PFSK-1 (cell line): ENCODE data around the gene PRR14L.

ENCODE experiments used
- FOXP2 ChIP-seq: optimal IDR thresholded peaks from 2 replicates; pipeline ENCODE3; 2011; ENCODE audit warnings: borderline replicate concordance, control low read depth, inconsistent platforms; ENCODE audit not compliant: insufficient read depth; ENCODE audit errors: extremely low read length, extremely low read depth
- POLR2AphosphoS5 ChIP-seq: IDR thresholded peaks from 2 replicates; pipeline ENCODE4 v1.6.1; 2012; ENCODE audit warnings: low read depth, mild to moderate bottlenecking, control low read depth, low read length, moderate library complexity
- REST ChIP-seq, 2 experiments: IDR thresholded peaks; 2 replicates each; pipeline versions ENCODE4 v1.6.1 to v1.8.0; 2011 to 2012; ENCODE audit warnings: low read depth in 2 of 2, low read length in 2 of 2, control low read depth in 1 of 2, inconsistent platforms in 1 of 2, mild to moderate bottlenecking in 1 of 2, moderate library complexity in 1 of 2; ENCODE audit not compliant: insufficient read depth in 1 of 2
- SIN3A ChIP-seq: IDR thresholded peaks from 2 replicates; pipeline ENCODE4 v1.6.1; 2012; ENCODE audit warnings: mild to moderate bottlenecking, low read length, moderate library complexity, borderline replicate concordance; ENCODE audit not compliant: insufficient read depth
- TAF1 ChIP-seq: IDR thresholded peaks from 2 replicates; pipeline ENCODE4 v1.6.1; 2012; ENCODE audit warnings: low read length, control low read depth, borderline replicate concordance; ENCODE audit not compliant: insufficient read depth

Gene PRR14L

DNA sequence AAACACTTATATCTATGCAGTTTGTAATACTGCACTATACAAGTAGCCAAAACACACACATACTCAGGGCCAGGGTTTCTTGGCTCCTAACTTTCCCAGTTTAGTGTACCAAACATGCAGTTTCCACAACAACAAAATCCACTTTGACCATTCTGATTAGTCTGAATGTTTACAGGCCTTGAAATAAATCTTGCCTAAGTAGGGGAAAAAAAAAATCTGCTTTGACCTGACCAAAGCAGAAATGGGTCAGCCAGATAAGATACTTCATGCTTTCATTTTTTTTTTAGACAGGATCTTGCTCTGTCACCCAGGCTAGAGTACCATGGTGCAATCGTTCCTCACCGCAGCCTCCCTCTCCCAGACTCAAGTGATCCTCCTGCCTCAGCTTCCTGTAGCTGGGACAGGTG, 10.1 kb downstream of the PRR14L start:
- TF ChIP-seq TAF1 (no peak), POLR2AphosphoS5 (no peak), REST (IDR thresholded peaks at IDR 0.05; ENCODE audit: insufficient read depth in 1 of 2, low read depth in 2 of 2, low read length in 2 of 2) (no peak), SIN3A (no peak), FOXP2 (no peak)

DNA sequence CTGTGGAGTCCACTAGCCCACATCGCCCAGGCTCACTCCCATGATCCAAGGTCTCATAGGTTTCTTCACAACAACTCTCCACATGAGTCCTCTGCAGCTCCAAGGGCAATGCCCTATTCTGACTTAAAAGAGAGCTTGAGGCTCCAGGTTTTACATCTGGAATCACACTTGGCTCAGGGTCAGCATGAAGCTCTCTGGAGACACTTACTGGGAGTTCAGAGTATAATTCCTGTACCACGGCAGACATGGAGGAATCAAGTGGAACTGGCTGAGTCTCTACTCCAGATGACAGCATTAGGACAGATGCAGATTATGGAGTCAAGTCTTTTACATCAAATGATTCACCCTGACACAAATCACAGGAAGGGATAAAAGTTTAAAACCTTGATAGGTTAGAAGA, 11.4 kb downstream of the PRR14L start:
- no peak for TF ChIP-seq FOXP2
- no peak for TF ChIP-seq TAF1
- no peak for TF ChIP-seq REST (IDR thresholded peaks at IDR 0.05; ENCODE audit: insufficient read depth in 1 of 2, low read depth in 2 of 2, low read length in 2 of 2)
- TF ChIP-seq POLR2AphosphoS5: no peak
- TF ChIP-seq SIN3A: no peak

GRCh38 chr22:31737932-31738331, 12.0 kb downstream of the PRR14L start:
- TF ChIP-seq REST (IDR thresholded peaks at IDR 0.05; ENCODE audit: insufficient read depth in 1 of 2, low read depth in 2 of 2, low read length in 2 of 2) (no peak), TAF1 (no peak), POLR2AphosphoS5 (no peak), SIN3A (no peak), FOXP2 (no peak)

- TF ChIP-seq REST (IDR thresholded peaks at IDR 0.05; ENCODE audit: insufficient read depth in 1 of 2, low read depth in 2 of 2, low read length in 2 of 2): no peak
- TF ChIP-seq TAF1: no peak
- TF ChIP-seq POLR2AphosphoS5: no peak
- no peak for TF ChIP-seq FOXP2
- no peak for TF ChIP-seq SIN3A
Measured at GRCh38 chr22:31736458-31736857, 13.5 kb downstream of the PRR14L start.

- TF ChIP-seq REST (IDR thresholded peaks at IDR 0.05; ENCODE audit: insufficient read depth in 1 of 2, low read depth in 2 of 2, low read length in 2 of 2): no peak
- no peak for TF ChIP-seq SIN3A
- TF ChIP-seq FOXP2: no peak
- TF ChIP-seq TAF1: no peak
- no peak for TF ChIP-seq POLR2AphosphoS5
Measured at GRCh38 chr22:31734512-31734911, 15.4 kb downstream of the PRR14L start.
